GM23338 (cell line): ENCODE data around the gene OS9. TPM values are rescaled to one million over a fixed set of nuclear protein-coding genes. Genes with fewer than 3 reads are reported as not detected.

Source experiments
- ATAC-seq: fragments of 200-7000 bp; cut with Tn5 transposase; 3 replicates; pipeline ENCODE4 v1.9.1; 2020
- DNase-seq: peaks from one replicate; pipeline ENCODE4 v3.0.0-alpha.2; 2015; ENCODE audit warnings: low spot score
- H2AFZ ChIP-seq: fragments of 200-600 bp; sonication (generic); 2 replicates; pipeline ENCODE4 v1.8.0; 2016; ENCODE audit warnings: antibody characterized with exemption, mild to moderate bottlenecking, moderate library complexity
- H3F3A ChIP-seq: fragments of 200-600 bp; sonication (generic); replicated peaks from 2 replicates; pipeline ENCODE4 v1.8.0; 2017; ENCODE audit warnings: antibody characterized with exemption, mixed run types, low read depth
- H3K27ac ChIP-seq: fragments of 200-600 bp; sonication (generic); 2 replicates; pipeline ENCODE4 v1.6.1; 2016; ENCODE audit warnings: low read depth
- H3K27me3 ChIP-seq: fragments of 200-600 bp; sonication (generic); 2 replicates; pipeline ENCODE4 v1.8.0; 2016; ENCODE audit warnings: mild to moderate bottlenecking, mixed run types, moderate library complexity; ENCODE audit not compliant: insufficient read depth
- H3K36me3 ChIP-seq: fragments of 200-600 bp; sonication (generic); 2 replicates; pipeline ENCODE4 v1.8.0; 2016; ENCODE audit warnings: mild to moderate bottlenecking; ENCODE audit not compliant: insufficient read depth
- H3K4me1 ChIP-seq: fragments of 200-600 bp; sonication (generic); 2 replicates; pipeline ENCODE4 v1.8.0; 2016; ENCODE audit warnings: mild to moderate bottlenecking, moderate library complexity; ENCODE audit not compliant: insufficient read depth
- H3K4me2 ChIP-seq: fragments of 200-600 bp; sonication (generic); 2 replicates; pipeline ENCODE4 v1.7.1; 2017; ENCODE audit warnings: mixed run types
- H3K4me3 ChIP-seq: fragments of 200-600 bp; sonication (generic); 2 replicates; pipeline ENCODE4 v1.6.1; 2016; ENCODE audit warnings: mixed run types
- H3K79me2 ChIP-seq: fragments of 200-600 bp; sonication (generic); replicated peaks from 2 replicates; pipeline ENCODE4 v1.8.0; 2017; ENCODE audit warnings: mild to moderate bottlenecking; ENCODE audit not compliant: insufficient read depth
- H3K9me2 ChIP-seq: fragments of 200-600 bp; sonication (generic); 2 replicates; pipeline ENCODE4 v1.8.0; 2017; ENCODE audit not compliant: insufficient read depth
- H4K20me1 ChIP-seq: fragments of 200-600 bp; sonication (generic); replicated peaks from 2 replicates; pipeline ENCODE4 v1.8.0; 2017; ENCODE audit warnings: mild to moderate bottlenecking; ENCODE audit not compliant: insufficient read depth
- H3K27ac Mint-ChIP-seq: 2 replicates; pipeline ENCODE4 v1.8.0; 2020; ENCODE audit warnings: inconsistent platforms, mild to moderate bottlenecking, moderate library complexity, mixed read lengths
- H3K27me3 Mint-ChIP-seq: 3 replicates; pipeline ENCODE4 v1.8.0; 2022; ENCODE audit warnings: low read depth, mild to moderate bottlenecking, moderate library complexity, mixed read lengths, inconsistent platforms; ENCODE audit not compliant: insufficient read depth, poor library complexity
- H3K36me3 Mint-ChIP-seq: 3 replicates; pipeline ENCODE4 v1.8.0; 2021; ENCODE audit warnings: low read depth, mild to moderate bottlenecking, inconsistent platforms, moderate library complexity, mixed read lengths
- H3K4me1 Mint-ChIP-seq: 3 replicates; pipeline ENCODE4 v1.8.0; 2020; ENCODE audit warnings: mild to moderate bottlenecking, inconsistent platforms, mixed read lengths
- H3K4me3 Mint-ChIP-seq: 3 replicates; pipeline ENCODE4 v1.8.0; 2021; ENCODE audit warnings: moderate library complexity, mild to moderate bottlenecking, inconsistent platforms, mixed read lengths
- H3K9me3 Mint-ChIP-seq: 3 replicates; pipeline ENCODE4 v1.8.0; 2020; ENCODE audit warnings: moderate library complexity, mild to moderate bottlenecking, inconsistent platforms, mixed read lengths
- CTCF ChIP-seq, 2 experiments: fragments of 200-600 bp in 1 of 2; sonication (generic) in 1 of 2; conservative IDR thresholded peaks; 2 replicates each; pipeline versions ENCODE4 v1.5.1 to v1.6.1; 2016 to 2017; ENCODE audit warnings: antibody characterized with exemption in 2 of 2, low read depth in 2 of 2, mild to moderate bottlenecking in 2 of 2, moderate library complexity in 1 of 2
- ETS1 ChIP-seq: IDR thresholded peaks from 2 replicates; pipeline ENCODE4 v1.6.1; 2016; ENCODE audit warnings: antibody characterized with exemption
- EZH2 ChIP-seq: fragments of 200-600 bp; sonication (generic); IDR thresholded peaks from one replicate; pipeline ENCODE4 v1.8.0; 2017; ENCODE audit warnings: antibody characterized with exemption, mild to moderate bottlenecking, low read depth; ENCODE audit not compliant: unreplicated experiment
- JUNB ChIP-seq: IDR thresholded peaks from one replicate; pipeline ENCODE4 v1.6.1; 2016; ENCODE audit warnings: antibody characterized with exemption; ENCODE audit not compliant: unreplicated experiment
- NANOG ChIP-seq: IDR thresholded peaks from 2 replicates; pipeline ENCODE4 v1.6.1; 2016; ENCODE audit warnings: antibody characterized with exemption, borderline replicate concordance
- POLR2AphosphoS5 ChIP-seq: IDR thresholded peaks from 2 replicates; pipeline ENCODE4 v1.6.1; 2016; ENCODE audit warnings: antibody characterized with exemption, low read depth
- REST ChIP-seq: IDR thresholded peaks from one replicate; pipeline ENCODE4 v1.6.1; 2018; ENCODE audit warnings: antibody characterized with exemption; ENCODE audit not compliant: unreplicated experiment
- STAT1 ChIP-seq: IDR thresholded peaks from one replicate; pipeline ENCODE4 v1.6.1; 2016; ENCODE audit warnings: antibody characterized with exemption; ENCODE audit not compliant: unreplicated experiment
- ZNF114 ChIP-seq: fragments of 250-450 bp; sonication (Bioruptor Pico); IDR thresholded peaks from 2 replicates; pipeline ENCODE4 v1.5.0; 2020; ENCODE audit warnings: mild to moderate bottlenecking, moderate library complexity
- ZNF331 ChIP-seq: fragments of 250-450 bp; sonication (Bioruptor Pico); IDR thresholded peaks from 2 replicates; pipeline ENCODE4 v1.5.0; 2020; ENCODE audit warnings: low read depth, mild to moderate bottlenecking, moderate library complexity
- ZNF462 ChIP-seq: fragments of 250-450 bp; sonication (Bioruptor Pico); IDR thresholded peaks from 2 replicates; pipeline ENCODE4 v1.5.0; 2020; ENCODE audit warnings: mild to moderate bottlenecking, moderate library complexity
- polyA plus RNA-seq: library from polyadenylated mRNA; unstranded; fragments of >200 nt; fragmentation: Nextera tagmentation; extraction: Ambion mirVana; gene quantifications from 2 replicates; pipeline ENCODE4 v1.2.1, GENCODE V29; 2016
- total RNA-seq: library from RNA; depleted of rRNA; stranded (reverse); fragments of >200 nt; shearing (Covaris generic); gene quantifications from 2 replicates; pipeline ENCODE4 v1.2.3, GENCODE V29; 2014

Gene OS9
- total and polyA plus RNA-seq, 2 experiments from 2014 or later, result 27.5 to 79.7 TPM

GRCh38 chr12:57741413-57741789 lies 47.5 kb downstream of the OS9 start:
- no peak overlapping the region for H3K4me3 Mint-ChIP-seq
- H3K4me3 ChIP-seq, result no peak overlapping the region
- H3K36me3 Mint-ChIP-seq, result peaks cover 7% of the 10 kb centered on the region
- H3K4me1 ChIP-seq, result peaks cover 14% of the 10 kb centered on the region
- H3K4me2 ChIP-seq, result no peak overlapping the region
- H3K9me3 Mint-ChIP-seq, result peaks cover 1% of the 10 kb centered on the region
- no peak for ATAC-seq
- H3F3A ChIP-seq, result peaks cover 17% of the 10 kb centered on the region
- no peak overlapping the region for H3K27ac Mint-ChIP-seq
- DNase-seq, result no peak
- peaks cover 3% of the 10 kb centered on the region; the same call in 1 of the 2 replicates for H3K36me3 ChIP-seq
- H3K79me2 ChIP-seq, result no peaks in the 10 kb centered on the region
- H3K27me3 Mint-ChIP-seq, result peaks cover 66% of the 10 kb centered on the region
- H3K9me2 ChIP-seq, result no peaks in the 10 kb centered on the region
- H3K27ac ChIP-seq, result no peak overlapping the region
- peaks cover 75% of the 10 kb centered on the region for H3K27me3 ChIP-seq
- TF ChIP-seq ZNF462 (CRISPR knock-in tag) (no peak), JUNB (no peak), ZNF114 (CRISPR knock-in tag) (no peak), POLR2AphosphoS5 (no peak), EZH2 (no peak), ETS1 (no peak), CTCF (conservative IDR thresholded peaks at IDR 0.05; ENCODE audit: low read depth in 2 of 2) (no peak), ZNF331 (CRISPR knock-in tag) (no peak), REST (no peak), NANOG (no peak), STAT1 (no peak)
- no peaks in the 10 kb centered on the region for H4K20me1 ChIP-seq
- peaks cover 28% of the 10 kb centered on the region for H3K4me1 Mint-ChIP-seq
- no peak overlapping the region for H2AFZ ChIP-seq
